SK-N-MC (cell line): ENCODE data around the gene PIK3CB.

Experiments used
- DNase-seq: peaks from one replicate; pipeline ENCODE4 v3.0.0-alpha.2; 2011; ENCODE audit warnings: low read depth, low spot score
- H3K27ac ChIP-seq: fragments of 200-600 bp; sonication (generic); 2 replicates; pipeline ENCODE4 v1.5.1; 2016; ENCODE audit warnings: mixed run types
- H3K36me3 ChIP-seq: fragments of 200-600 bp; sonication (generic); 2 replicates; pipeline ENCODE4 v1.6.1; 2017; ENCODE audit warnings: antibody characterized with exemption, low read length, mixed read lengths; ENCODE audit not compliant: insufficient read depth
- H3K4me3 ChIP-seq: fragments of 200-600 bp; sonication (generic); 2 replicates; pipeline ENCODE4 v1.5.1; 2016
- H3K9ac ChIP-seq: fragments of 200-600 bp; sonication (generic); 2 replicates; pipeline ENCODE4 v1.8.0; 2017; ENCODE audit warnings: mixed run types, mixed read lengths; ENCODE audit not compliant: insufficient read length
- H3K9me3 ChIP-seq: fragments of 200-600 bp; sonication (generic); 2 replicates; pipeline ENCODE4 v1.6.1; 2017; ENCODE audit warnings: low read depth, mild to moderate bottlenecking, antibody characterized with exemption, low read length, moderate library complexity, mixed read lengths
- EZH2 ChIP-seq: fragments of 200-600 bp; sonication (generic); IDR thresholded peaks from one replicate; pipeline ENCODE4 v1.6.1; 2017; ENCODE audit warnings: antibody characterized with exemption
- FOXP2 ChIP-seq: optimal IDR thresholded peaks from 2 replicates; pipeline ENCODE3; 2011; ENCODE audit warnings: mild to moderate bottlenecking, moderate library complexity; ENCODE audit not compliant: insufficient read depth; ENCODE audit errors: extremely low read length, control extremely low read depth
- POLR2AphosphoS5 ChIP-seq: IDR thresholded peaks from 2 replicates; pipeline ENCODE4 v1.6.1; 2012; ENCODE audit warnings: mild to moderate bottlenecking, low read depth, low read length, borderline replicate concordance

PIK3CB gene

DNA sequence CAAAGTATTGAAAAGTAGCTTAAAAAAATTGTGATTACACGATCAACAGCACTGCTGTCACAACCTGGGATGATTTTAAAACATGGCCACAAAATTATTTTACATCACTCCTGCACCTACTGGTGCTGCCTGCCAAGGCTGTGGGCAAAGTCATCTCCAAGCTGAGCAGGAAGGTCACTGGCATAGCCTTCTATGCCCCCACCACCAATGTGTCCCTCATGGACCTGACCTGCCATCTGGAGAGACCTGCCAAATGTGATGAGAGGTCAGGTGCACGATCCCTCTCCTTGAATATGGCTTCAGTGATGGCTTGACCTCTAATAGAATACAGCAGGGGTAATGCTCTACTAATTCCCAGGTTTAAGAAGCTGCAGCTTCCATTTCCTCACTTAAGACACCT is 57.8 kb downstream of the PIK3CB start:
- Histone ChIP-seq H3K27ac (no peak overlapping the region), H3K4me3 (no peak overlapping the region), H3K9me3 (no peaks in the 10 kb centered on the region), H3K36me3 (no peaks in the 10 kb centered on the region), H3K9ac (no peak overlapping the region)
- DNase-seq, result no peak
- TF ChIP-seq POLR2AphosphoS5, result no peak
- no peak for TF ChIP-seq EZH2
- TF ChIP-seq FOXP2, result no peak

DNA sequence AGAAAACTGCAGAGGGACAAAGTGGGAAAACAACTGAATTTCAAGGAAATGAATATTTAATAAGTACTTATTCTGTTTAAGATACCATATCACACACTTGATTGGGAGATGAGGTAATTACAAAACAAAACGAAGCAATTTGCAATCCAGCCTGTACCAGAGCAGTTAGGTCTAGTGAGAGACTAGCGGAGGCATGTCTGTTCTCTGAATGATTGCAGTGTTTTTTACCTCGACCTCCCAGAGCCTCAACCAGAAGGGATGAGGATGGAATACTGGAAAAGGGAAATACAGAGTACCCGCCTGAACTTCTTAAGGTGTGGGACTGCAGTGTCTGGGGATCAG is 59.5 kb downstream of the PIK3CB start:
- no peak for DNase-seq
- peak overlapping the region; percentile 80 for H3K27ac ChIP-seq
- no peak overlapping the region for H3K9ac ChIP-seq
- H3K4me3 ChIP-seq, result no peak overlapping the region
- TF ChIP-seq FOXP2 (no peak), EZH2 (no peak), POLR2AphosphoS5 (no peak)
- no peaks in the 10 kb centered on the region for H3K9me3 ChIP-seq
- H3K36me3 ChIP-seq, result no peaks in the 10 kb centered on the region

DNA sequence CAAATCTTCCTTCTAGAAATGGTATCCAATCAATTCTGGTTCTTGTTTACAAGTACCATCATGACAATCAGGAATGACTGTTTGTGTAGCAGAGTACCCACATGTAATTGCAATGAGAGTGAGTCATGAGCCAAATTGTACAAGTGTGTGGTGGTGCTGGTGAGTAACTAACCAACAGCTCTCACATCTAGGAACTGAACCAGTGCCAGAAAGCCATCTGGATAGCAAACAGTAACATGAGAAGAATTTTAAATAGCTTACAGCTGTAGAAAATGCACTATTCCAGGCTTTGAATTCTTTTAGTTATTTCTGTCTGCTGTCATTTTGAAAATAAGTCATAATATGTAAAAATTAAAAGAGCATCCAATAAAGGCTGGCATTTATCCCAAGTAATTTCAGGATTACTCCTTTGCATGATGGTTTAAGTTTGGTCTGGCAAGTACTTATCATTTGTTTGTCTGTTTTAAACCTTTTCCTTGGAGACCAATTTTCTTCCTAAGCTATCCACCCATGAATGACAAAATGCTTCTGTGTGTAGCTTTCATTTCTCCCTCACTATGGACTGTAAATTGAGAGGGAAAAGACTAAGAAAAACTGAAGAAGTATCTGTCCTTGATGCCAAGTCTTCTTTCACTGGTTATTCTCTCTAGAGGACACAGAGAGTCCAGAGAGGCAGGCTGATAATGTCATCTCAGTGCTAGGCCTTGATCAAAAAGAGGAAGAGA is 60.0 kb downstream of the PIK3CB start:
- Histone ChIP-seq H3K36me3 (no peaks in the 10 kb centered on the region), H3K9ac (peak overlapping the region; percentile 19), H3K9me3 (no peaks in the 10 kb centered on the region), H3K4me3 (no peak overlapping the region), H3K27ac (peak overlapping the region; percentile 80)
- TF ChIP-seq POLR2AphosphoS5, result no peak
- peak; percentile 24 for DNase-seq

DNA sequence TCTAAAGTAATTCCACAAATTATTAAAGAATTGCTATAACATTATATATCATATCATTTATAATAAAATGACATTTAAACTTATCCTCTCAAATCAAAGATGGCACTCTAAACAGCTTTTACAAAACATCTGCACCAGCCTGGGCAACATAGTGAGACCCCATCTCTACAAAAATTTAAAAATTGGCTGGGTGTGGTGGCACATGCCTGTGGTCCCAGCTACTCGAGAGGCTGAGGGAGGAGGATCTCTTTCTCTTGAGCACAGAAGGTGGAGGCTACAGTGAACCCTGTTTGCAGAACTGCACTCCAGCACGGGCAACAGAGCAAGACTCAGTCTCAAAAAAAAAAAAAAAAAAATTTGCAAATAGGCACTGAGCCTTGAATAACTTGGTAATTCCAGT is 63.1 kb downstream of the PIK3CB start:
- Histone ChIP-seq H3K9ac (no peak overlapping the region), H3K9me3 (peaks cover 3% of the 10 kb centered on the region; the same call in 1 of the 2 replicates), H3K27ac (no peak overlapping the region), H3K4me3 (no peak overlapping the region), H3K36me3 (peaks cover 8% of the 10 kb centered on the region; the same call in 1 of the 2 replicates)
- DNase-seq, result no peak
- TF ChIP-seq POLR2AphosphoS5 (no peak), EZH2 (no peak), FOXP2 (no peak)

DNA sequence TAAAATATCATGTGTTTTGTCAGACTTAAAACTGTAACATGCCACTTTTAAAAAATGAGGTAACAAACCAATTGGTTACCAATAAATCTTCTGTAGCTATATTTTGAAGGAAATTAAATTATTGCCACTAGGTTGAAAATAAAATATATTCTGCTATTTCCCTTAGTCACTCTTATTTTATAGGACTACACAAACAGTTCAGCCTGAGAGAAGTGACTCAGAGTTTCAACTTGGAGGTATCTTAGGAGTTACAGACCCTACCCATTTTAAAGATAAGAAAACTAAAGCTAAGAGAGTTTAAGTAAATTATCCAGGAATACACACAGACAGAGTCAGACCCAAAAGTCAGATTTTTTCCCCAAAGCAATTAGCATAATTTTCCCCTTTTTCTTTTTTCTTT is 65.1 kb downstream of the PIK3CB start:
- DNase-seq, result no peak
- no peak for TF ChIP-seq POLR2AphosphoS5
- no peak for TF ChIP-seq EZH2
- TF ChIP-seq FOXP2, result no peak
- no peak overlapping the region for H3K27ac ChIP-seq

DNA sequence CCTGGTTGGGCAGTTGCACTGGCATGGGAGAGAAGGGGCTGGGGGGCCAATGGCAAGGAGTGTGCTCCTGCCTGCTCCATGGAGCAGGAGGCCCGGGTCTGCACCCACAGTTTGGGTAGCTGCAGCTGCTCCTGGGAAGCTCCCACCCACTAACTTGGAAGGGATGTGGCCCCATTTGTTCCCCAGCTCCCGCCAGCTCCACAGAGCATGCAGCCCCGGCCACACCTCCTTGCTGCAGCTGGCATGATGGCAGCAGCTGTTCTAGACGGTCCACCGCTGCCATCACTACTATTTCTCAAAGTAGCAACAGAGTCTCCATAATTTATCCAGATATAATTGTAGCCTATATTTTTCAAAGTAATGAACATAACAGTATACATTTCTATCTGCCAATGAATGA is 65.8 kb downstream of the PIK3CB start:
- H3K9ac ChIP-seq, result no peak overlapping the region
- no peak overlapping the region for H3K4me3 ChIP-seq
- no peak for TF ChIP-seq FOXP2
- TF ChIP-seq POLR2AphosphoS5, result no peak
- no peak for TF ChIP-seq EZH2
- H3K9me3 ChIP-seq, result peaks cover 3% of the 10 kb centered on the region; the same call in 1 of the 2 replicates
- no peak overlapping the region for H3K27ac ChIP-seq
- no peak for DNase-seq
- H3K36me3 ChIP-seq, result peaks cover 8% of the 10 kb centered on the region; the same call in 1 of the 2 replicates

More for the DNA sequence above, 65.1 kb downstream of the PIK3CB start:
- no peak overlapping the region for H3K4me3 ChIP-seq
- H3K9ac ChIP-seq, result no peak overlapping the region
- H3K36me3 ChIP-seq, result peaks cover 8% of the 10 kb centered on the region; the same call in 1 of the 2 replicates
- H3K9me3 ChIP-seq, result peaks cover 3% of the 10 kb centered on the region; the same call in 1 of the 2 replicates

DNA sequence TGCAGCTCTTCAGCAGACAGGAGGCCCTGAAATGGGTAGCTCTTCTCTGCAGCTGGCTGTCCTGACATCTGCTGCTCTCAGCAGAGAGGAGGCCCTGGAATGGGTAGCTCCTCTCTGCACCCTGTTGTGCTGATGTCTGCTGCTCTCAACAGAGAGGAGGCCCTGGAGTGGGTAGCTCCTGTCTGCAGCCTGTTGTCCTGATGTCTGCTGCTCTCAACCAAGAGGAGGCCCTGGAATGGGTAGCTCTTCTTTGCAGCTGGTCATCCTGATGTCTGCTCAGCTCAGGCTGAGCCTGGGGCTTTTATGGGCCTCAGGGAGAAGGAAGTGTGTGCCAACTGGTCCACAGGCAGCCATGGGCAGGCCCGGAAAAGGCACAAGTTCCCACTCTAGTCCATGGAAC is 66.6 kb downstream of the PIK3CB start:
- Histone ChIP-seq H3K27ac (no peak overlapping the region), H3K4me3 (no peak overlapping the region), H3K9me3 (peaks cover 3% of the 10 kb centered on the region; the same call in 1 of the 2 replicates), H3K36me3 (peaks cover 8% of the 10 kb centered on the region; the same call in 1 of the 2 replicates), H3K9ac (no peak overlapping the region)
- DNase-seq, result no peak
- TF ChIP-seq POLR2AphosphoS5 (no peak), FOXP2 (no peak), EZH2 (no peak)

DNA sequence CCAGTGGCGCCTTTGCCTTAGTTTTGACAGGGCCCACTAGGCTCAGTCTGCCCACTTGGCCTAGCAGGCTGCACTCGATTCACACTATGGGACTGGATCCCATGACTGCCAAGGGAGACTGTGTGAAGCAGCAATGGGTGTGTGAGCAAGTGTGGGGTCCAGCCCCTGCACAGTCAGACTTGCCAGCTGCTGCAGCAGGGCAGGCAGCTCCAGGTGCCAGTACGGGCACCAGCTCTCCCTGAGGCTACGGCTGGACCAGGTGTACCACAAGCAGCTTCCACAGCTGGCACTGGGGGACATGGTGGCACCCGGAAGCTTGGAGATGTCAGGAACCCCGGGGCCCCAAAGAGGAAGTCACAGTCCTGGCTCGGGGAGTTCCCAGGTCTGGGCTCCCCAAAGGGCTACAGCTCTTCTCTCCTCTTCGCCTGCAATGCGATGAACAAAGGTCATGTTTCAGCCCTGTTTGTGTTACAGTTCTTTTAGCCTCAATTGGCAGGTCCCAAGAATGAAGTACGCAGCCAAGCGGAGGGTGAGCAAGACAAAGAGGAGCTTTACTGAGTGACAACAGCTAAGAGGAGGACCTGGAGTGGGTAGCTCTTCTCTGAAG is 67.1 kb downstream of the PIK3CB start:
- TF ChIP-seq POLR2AphosphoS5 (no peak), EZH2 (no peak), FOXP2 (no peak)
- H3K9ac ChIP-seq, result no peak overlapping the region
- no peak for DNase-seq
- H3K27ac ChIP-seq, result no peak overlapping the region
- no peak overlapping the region for H3K4me3 ChIP-seq
- peaks cover 3% of the 10 kb centered on the region; the same call in 1 of the 2 replicates for H3K9me3 ChIP-seq
- H3K36me3 ChIP-seq, result peaks cover 8% of the 10 kb centered on the region; the same call in 1 of the 2 replicates
